GM23338 (cell line): ENCODE results near the gene LENG9.
"Not testable (repeated sequence)": the region's sequence is repeated elsewhere in the genome, so short reads cannot be mapped to it uniquely, and the experiment has no call there.

Experiments
- CREB1 ChIP-seq: fragments of 250-450 bp; sonication (Bioruptor Pico); IDR thresholded peaks from 2 replicates; pipeline ENCODE4 v1.5.0; 2020; ENCODE audit warnings: low read depth, mild to moderate bottlenecking, moderate library complexity
- EZH2 ChIP-seq: fragments of 200-600 bp; sonication (generic); IDR thresholded peaks from one replicate; pipeline ENCODE4 v1.8.0; 2017; ENCODE audit warnings: antibody characterized with exemption, mild to moderate bottlenecking, low read depth; ENCODE audit not compliant: unreplicated experiment
- EZH2phosphoT487 ChIP-seq: fragments of 200-600 bp; sonication (generic); IDR thresholded peaks from one replicate; pipeline ENCODE4 v1.8.1; 2018; ENCODE audit warnings: antibody characterized with exemption; ENCODE audit not compliant: unreplicated experiment

GRCh38 chr19:54507038-54507717 is 43.6 kb upstream of the LENG9 start:
- TF ChIP-seq CREB1 (CRISPR knock-in tag); EZH2; EZH2phosphoT487: not testable (repeated sequence)
